KG1 (cell line): Measurements from ENCODE around the gene RAB20.

ENCODE experiments used
- DNase-seq: peaks from one replicate; lab custom pipeline; 2025; lab: John Stamatoyannopoulos, UW

RAB20 gene

GRCh38 chr13:110529522-110530311 lies 31.8 kb downstream of the RAB20 start:
- no peak for DNase-seq

- DNase-seq, result no peak
These were observed 32.6 kb downstream of the RAB20 start for GRCh38 chr13:110528911-110529310.

- no peak for DNase-seq
These were observed 33.2 kb downstream of the RAB20 start for GRCh38 chr13:110528371-110528770.

GRCh38 chr13:110525328-110526319 lies 35.9 kb downstream of the RAB20 start:
- DNase-seq, result no peak

- no peak for DNase-seq
These were observed 36.8 kb downstream of the RAB20 start for GRCh38 chr13:110524541-110525257.

- no peak for DNase-seq
These were observed 37.5 kb downstream of the RAB20 start for GRCh38 chr13:110523838-110524540.

GRCh38 chr13:110523180-110523579 lies 38.3 kb downstream of the RAB20 start:
- no peak for DNase-seq

- DNase-seq, result no peak
These were observed 38.8 kb downstream of the RAB20 start for GRCh38 chr13:110522721-110523120.

- DNase-seq, result no peak
These were observed 39.6 kb downstream of the RAB20 start for GRCh38 chr13:110521946-110522345.

- DNase-seq, result no peak
These were observed 40.2 kb downstream of the RAB20 start for GRCh38 chr13:110521296-110521680.

GRCh38 chr13:110520431-110521295 lies 40.9 kb downstream of the RAB20 start:
- DNase-seq, result no peak

- no peak for DNase-seq
These were observed 42.0 kb downstream of the RAB20 start for GRCh38 chr13:110519506-110519905.

- no peak for DNase-seq
These were observed 42.5 kb downstream of the RAB20 start for GRCh38 chr13:110519046-110519445.

GRCh38 chr13:110518571-110518970 lies 43.0 kb downstream of the RAB20 start:
- no peak for DNase-seq

GRCh38 chr13:110518226-110518525 lies 43.3 kb downstream of the RAB20 start:
- DNase-seq, result no peak

GRCh38 chr13:110517505-110518225 lies 43.9 kb downstream of the RAB20 start:
- DNase-seq, result no peak

- no peak for DNase-seq
These were observed 45.0 kb downstream of the RAB20 start for GRCh38 chr13:110516500-110516899.

GRCh38 chr13:110512198-110512740 lies 49.3 kb downstream of the RAB20 start:
- DNase-seq, result no peak

GRCh38 chr13:110511509-110512181 lies 49.9 kb downstream of the RAB20 start:
- DNase-seq, result no peak
